HepG2 (cell line): ENCODE data around the gene HOXC10. TPM values are rescaled to one million over a fixed set of nuclear protein-coding genes. Genes with fewer than 3 reads are reported as not detected.

Source experiments
- ATAC-seq: fragments of 200-7000 bp; cut with Tn5 transposase; 3 replicates; pipeline ENCODE4 v1.9.1; 2020; ENCODE audit warnings: mild to moderate bottlenecking, moderate library complexity
- BruUV-seq: library from RNA; stranded (reverse); fragments of 400-500 nt; replicated peaks from 2 replicates; lab custom pipeline; 2021; lab: Mats Ljungman, UMichigan
- CTCF ChIA-PET: fragments of 300-600 bp; formaldehyde crosslinking; extraction: SDS; loops from one replicate; lab custom pipeline; 2021; ENCODE audit warnings: low total read pairs, inconsistent platforms, low intra/inter-chr PET ratio; lab: Yijun Ruan, JAX
- POLR2A ChIA-PET: fragments of 350-600 bp; sonication (Branson Sonifier 250); formaldehyde crosslinking; loops from one replicate; lab custom pipeline; 2020; ENCODE audit warnings: antibody characterized with exemption, inconsistent platforms; lab: Yijun Ruan, JAX
- DNase-seq: peaks from one replicate; pipeline ENCODE4 v3.0.0-alpha.2; 2015; ENCODE audit warnings: low spot score
- FAIRE-seq: peaks from 3 replicates; lab custom pipeline; 2011; peaks lifted over from hg19 to GRCh38; lab: Jason Lieb, UNC
- H2AFZ ChIP-seq: one replicate; pipeline ENCODE4 v1.6.1; 2011; ENCODE audit warnings: low read length, inconsistent platforms
- H3K27ac ChIP-seq: fragments of 300-600 bp; 3 replicates; pipeline ENCODE4 v1.8.0; 2011; ENCODE audit warnings: mixed run types, mild to moderate bottlenecking, mixed read lengths, low read length, inconsistent platforms; ENCODE audit not compliant: insufficient read depth; ENCODE audit errors: extremely low read length
- H3K27me3 ChIP-seq, 2 experiments: fragments of 200-600 bp in 1 of 2; 2 replicates in 1 of 2; 3 replicates in 1 of 2; pipeline versions ENCODE4 v1.6.0 to v1.8.0; 2011; ENCODE audit warnings: low read length in 2 of 2, mild to moderate bottlenecking in 2 of 2, moderate library complexity in 2 of 2, inconsistent platforms in 1 of 2; ENCODE audit not compliant: insufficient read depth in 2 of 2, control insufficient read depth in 1 of 2
- H3K36me3 ChIP-seq, 2 experiments: fragments of 200-600 bp in 1 of 2; replicated peaks in 1 of 2; 2 replicates in 1 of 2; 3 replicates in 1 of 2; pipeline versions ENCODE4 v1.5.1 to v1.8.0; 2011; ENCODE audit warnings: low read length in 2 of 2, inconsistent platforms in 1 of 2; ENCODE audit not compliant: insufficient read depth in 2 of 2, control insufficient read depth in 1 of 2
- H3K4me1 ChIP-seq: 2 replicates; pipeline ENCODE4 v1.5.1; 2012; ENCODE audit warnings: low read length, inconsistent platforms; ENCODE audit not compliant: insufficient read depth
- H3K4me2 ChIP-seq: 2 replicates; pipeline ENCODE4 v1.6.0; 2011; ENCODE audit warnings: low read depth, low read length, inconsistent platforms
- H3K4me3 ChIP-seq, 3 experiments: fragments of 200-600 bp in 1 of 3; sonication (generic), shearing (Covaris generic) in 1 of 3; replicated peaks in 1 of 3; 2 replicates each; pipeline ENCODE4 v1.5.1; 2011 to 2016; ENCODE audit warnings: low read length in 3 of 3, inconsistent platforms in 2 of 3, low read depth in 2 of 3, mild to moderate bottlenecking in 2 of 3, control low read depth in 1 of 3, mixed read lengths in 1 of 3; ENCODE audit not compliant: insufficient read depth in 1 of 3
- H3K79me2 ChIP-seq: one replicate; pipeline ENCODE4 v1.6.1; 2011; ENCODE audit warnings: low read length, inconsistent platforms; ENCODE audit not compliant: insufficient read depth
- H3K9ac ChIP-seq: 2 replicates; pipeline ENCODE4 v1.6.0; 2011; ENCODE audit warnings: mild to moderate bottlenecking, low read depth, low read length, inconsistent platforms; ENCODE audit not compliant: insufficient read depth
- H3K9me3 ChIP-seq: 2 replicates; pipeline ENCODE4 v1.5.1; 2012; ENCODE audit warnings: mild to moderate bottlenecking, low read length
- H4K20me1 ChIP-seq: 2 replicates; pipeline ENCODE4 v1.6.0; 2011; ENCODE audit warnings: inconsistent platforms, mild to moderate bottlenecking, low read length, moderate library complexity; ENCODE audit not compliant: insufficient read depth
- EZH2 ChIP-seq: conservative IDR thresholded peaks from 2 replicates; pipeline ENCODE4 v1.6.1; 2012; ENCODE audit warnings: mild to moderate bottlenecking, low read depth, low read length, moderate library complexity
- ZFP37 ChIP-seq: sonication (generic); formaldehyde crosslinking; IDR thresholded peaks from 2 replicates; pipeline ENCODE4 v1.4.0; 2020; ENCODE audit warnings: missing genetic modification reagents, borderline replicate concordance
- ZGPAT ChIP-seq: IDR thresholded peaks from 2 replicates; pipeline ENCODE4 v1.6.1; 2016; ENCODE audit warnings: mild to moderate bottlenecking
- ZNF350 ChIP-seq: sonication (generic); formaldehyde crosslinking; IDR thresholded peaks from 2 replicates; pipeline ENCODE4 v1.4.0; 2020; ENCODE audit warnings: mild to moderate bottlenecking, low read depth, missing genetic modification reagents, borderline replicate concordance
- ZNF790 ChIP-seq: sonication (generic); formaldehyde crosslinking; IDR thresholded peaks from 2 replicates; pipeline ENCODE4 v1.8.0; 2022; ENCODE audit warnings: missing genetic modification reagents, mild to moderate bottlenecking, borderline replicate concordance
- WGBS: methylation state at CpG from one replicate; pipeline ENCODE4 v1.1.6; 2017; ENCODE audit warnings: low lambda C conversion rate; 5-methylcytosine and 5-hydroxymethylcytosine counted together
- in situ Hi-C: cut with HindIII; loops from 2 replicates; pipeline ENCODE4 v1.10.0; 2017; ENCODE audit warnings: low pct_unique_long_range_greater_than_20kb; ENCODE audit not compliant: extremely low pct_ligation_motif_present
- intact Hi-C: fragments of 100-400 bp; cut with micrococcal nuclease; formaldehyde crosslinking; loops from one replicate; pipeline ENCODE4 v1.10.0; 2022; ENCODE audit not compliant: unreplicated experiment
- polyA plus RNA-seq, 8 experiments: library from polyadenylated mRNA; depleted of rRNA in 3 of 8; stranded (reverse) in 7 of 8; unstranded in 1 of 8; fragments of >200 nt; fragmentation: Illumina TruSeq in 4 of 8; extraction: Trizol in 4 of 8; gene quantifications; 2 replicates each; pipeline versions ENCODE4 v1.2.1 to v1.2.3, GENCODE V29; 2011 to 2016; ENCODE audit warnings: low read depth in 4 of 8, missing spikeins in 1 of 8, mixed read lengths in 1 of 8; ENCODE audit not compliant: insufficient read depth in 1 of 8
- total RNA-seq, 5 experiments: library from RNA; depleted of rRNA; stranded (reverse); fragments of >200 nt; fragmentation: Illumina TruSeq; extraction: Trizol; gene quantifications; 2 replicates each; pipeline ENCODE4 v1.2.3, GENCODE V29; 2016; ENCODE audit warnings: low read depth in 1 of 5
- TF ChIP-seq, protein P1 (sequence below): sonication (generic); formaldehyde crosslinking; IDR thresholded peaks from 2 replicates; pipeline ENCODE4 v1.9.0; 2021; ENCODE audit warnings: missing genetic modification reagents, borderline replicate concordance

HOXC10 gene
- total and polyA plus RNA-seq, 2 of the 13 experiments (the other 11 are each of a cell fraction or from before 2014, with no cell fraction given), result not detected

GRCh38 chr12:53968214-53969127 lies 16.5 kb upstream of the HOXC10 start:
- in situ Hi-C loops (no loop called here), intact Hi-C loops (no loop called here)
- Histone ChIP-seq H3K36me3 (no peaks in the 10 kb centered on the region), H3K9ac (no peak overlapping the region), H3K79me2 (no peaks in the 10 kb centered on the region), H3K4me1 (no peaks in the 10 kb centered on the region), H2AFZ (no peak overlapping the region), H4K20me1 (0 out of 2 replicates have a peak, but pooled peaks cover 2% of the 10 kb centered on the region), H3K9me3 (no peaks in the 10 kb centered on the region), H3K4me3 (no peak overlapping the region), H3K27me3 (peaks cover 18 to 99% of the 10 kb centered on the region in 2 experiments), H3K27ac (no peak overlapping the region)
- ATAC-seq (no peak), FAIRE-seq (no peak)
- no TSS peak for BruUV-seq
- ChIA-PET CTCF (no interaction called here), POLR2A (no interaction called here)
- no peak for TF ChIP-seq ZFP37 (CRISPR knock-in tag)
- no peak for TF ChIP-seq ZNF790 (CRISPR knock-in tag)
- peak; percentile 72; the same call in 1 of the 2 replicates for TF ChIP-seq EZH2
- TF ChIP-seq ZNF350 (CRISPR knock-in tag), result no peak
- TF ChIP-seq, protein P1, sequence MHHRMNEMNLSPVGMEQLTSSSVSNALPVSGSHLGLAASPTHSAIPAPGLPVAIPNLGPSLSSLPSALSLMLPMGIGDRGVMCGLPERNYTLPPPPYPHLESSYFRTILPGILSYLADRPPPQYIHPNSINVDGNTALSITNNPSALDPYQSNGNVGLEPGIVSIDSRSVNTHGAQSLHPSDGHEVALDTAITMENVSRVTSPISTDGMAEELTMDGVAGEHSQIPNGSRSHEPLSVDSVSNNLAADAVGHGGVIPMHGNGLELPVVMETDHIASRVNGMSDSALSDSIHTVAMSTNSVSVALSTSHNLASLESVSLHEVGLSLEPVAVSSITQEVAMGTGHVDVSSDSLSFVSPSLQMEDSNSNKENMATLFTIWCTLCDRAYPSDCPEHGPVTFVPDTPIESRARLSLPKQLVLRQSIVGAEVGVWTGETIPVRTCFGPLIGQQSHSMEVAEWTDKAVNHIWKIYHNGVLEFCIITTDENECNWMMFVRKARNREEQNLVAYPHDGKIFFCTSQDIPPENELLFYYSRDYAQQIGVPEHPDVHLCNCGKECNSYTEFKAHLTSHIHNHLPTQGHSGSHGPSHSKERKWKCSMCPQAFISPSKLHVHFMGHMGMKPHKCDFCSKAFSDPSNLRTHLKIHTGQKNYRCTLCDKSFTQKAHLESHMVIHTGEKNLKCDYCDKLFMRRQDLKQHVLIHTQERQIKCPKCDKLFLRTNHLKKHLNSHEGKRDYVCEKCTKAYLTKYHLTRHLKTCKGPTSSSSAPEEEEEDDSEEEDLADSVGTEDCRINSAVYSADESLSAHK, result no peak
- no peak for TF ChIP-seq ZGPAT (CRISPR knock-in tag)
- TF ChIP-seq, all 625 proteins: peak for 1
- DNase-seq, result no peak
- H3K4me2 ChIP-seq, result no peak overlapping the region
- WGBS, result 14% methylated on average over 21 of the region's 24 CpGs
